WTC11 (cell line): Measurements from ENCODE around the gene CEP126. TPM values are rescaled to one million over a fixed set of nuclear protein-coding genes. Genes with fewer than 3 reads are reported as not detected.
A peak's percentile ranks its signal among the peaks of the same experiment; 100 is the strongest.

ENCODE experiments used
- CREB1 ChIP-seq: sonication (generic); formaldehyde crosslinking; IDR thresholded peaks from 2 replicates; pipeline ENCODE4 v1.8.0; 2023; ENCODE audit warnings: mild to moderate bottlenecking, missing genetic modification reagents
- E2F4 ChIP-seq: sonication (generic); formaldehyde crosslinking; IDR thresholded peaks from 2 replicates; pipeline ENCODE4 v1.8.1; 2022; ENCODE audit warnings: low read depth, mild to moderate bottlenecking, moderate library complexity, missing genetic modification reagents, borderline replicate concordance
- ETV6 ChIP-seq: sonication (generic); formaldehyde crosslinking; IDR thresholded peaks from 2 replicates; pipeline ENCODE4 v1.8.1; 2022; ENCODE audit warnings: mild to moderate bottlenecking, missing genetic modification reagents
- FOXJ3 ChIP-seq: sonication (generic); formaldehyde crosslinking; IDR thresholded peaks from 2 replicates; pipeline ENCODE4 v1.9.0; 2021; ENCODE audit warnings: missing genetic modification reagents, mild to moderate bottlenecking, borderline replicate concordance
- FOXP4 ChIP-seq: sonication (generic); formaldehyde crosslinking; IDR thresholded peaks from 2 replicates; pipeline ENCODE4 v1.8.0; 2022; ENCODE audit warnings: mild to moderate bottlenecking, missing genetic modification reagents
- GTF2I ChIP-seq: fragments of 250-450 bp; sonication (Bioruptor Pico); conservative IDR thresholded peaks from 2 replicates; pipeline ENCODE4 v1.4.0; 2021; ENCODE audit warnings: mild to moderate bottlenecking
- HMGXB4 ChIP-seq: sonication (generic); formaldehyde crosslinking; IDR thresholded peaks from 2 replicates; pipeline ENCODE4 v1.8.1; 2023; ENCODE audit warnings: mild to moderate bottlenecking, moderate library complexity, missing genetic modification reagents
- JAZF1 ChIP-seq: fragments of 250-450 bp; sonication (Bioruptor Pico); IDR thresholded peaks from 2 replicates; pipeline ENCODE4 v1.9.0; 2021; ENCODE audit warnings: moderate library complexity, mild to moderate bottlenecking, inconsistent platforms
- KAT7 ChIP-seq: sonication (generic); formaldehyde crosslinking; IDR thresholded peaks from 2 replicates; pipeline ENCODE4 v1.8.1; 2023; ENCODE audit warnings: missing genetic modification reagents, mild to moderate bottlenecking, borderline replicate concordance
- MXD4 ChIP-seq: fragments of 250-450 bp; sonication (Bioruptor Pico); IDR thresholded peaks from 2 replicates; pipeline ENCODE4 v1.8.0; 2021; ENCODE audit warnings: mild to moderate bottlenecking, moderate library complexity, borderline replicate concordance
- NR1H2 ChIP-seq: sonication (generic); formaldehyde crosslinking; IDR thresholded peaks from 2 replicates; pipeline ENCODE4 v1.9.0; 2021; ENCODE audit warnings: mild to moderate bottlenecking, moderate library complexity, missing genetic modification reagents
- TEAD1 ChIP-seq: sonication (generic); formaldehyde crosslinking; IDR thresholded peaks from 2 replicates; pipeline ENCODE4 v1.8.0; 2022; ENCODE audit warnings: mild to moderate bottlenecking, missing genetic modification reagents
- ZMAT4 ChIP-seq: fragments of 250-450 bp; sonication (Bioruptor Pico); IDR thresholded peaks from 2 replicates; pipeline ENCODE4 v1.9.0; 2021; ENCODE audit warnings: mild to moderate bottlenecking
- ZNF138 ChIP-seq: sonication (generic); formaldehyde crosslinking; conservative IDR thresholded peaks from 2 replicates; pipeline ENCODE4 v1.8.1; 2022; ENCODE audit warnings: mild to moderate bottlenecking, moderate library complexity, missing genetic modification reagents
- ZNF232 ChIP-seq: sonication (generic); formaldehyde crosslinking; IDR thresholded peaks from 2 replicates; pipeline ENCODE4 v1.8.0; 2022; ENCODE audit warnings: mild to moderate bottlenecking, missing genetic modification reagents
- ZNF263 ChIP-seq: sonication (generic); formaldehyde crosslinking; IDR thresholded peaks from 2 replicates; pipeline ENCODE4 v1.8.1; 2022; ENCODE audit warnings: low read depth, mild to moderate bottlenecking, moderate library complexity, missing genetic modification reagents
- ZNF423 ChIP-seq: fragments of 250-450 bp; sonication (Bioruptor Pico); IDR thresholded peaks from 2 replicates; pipeline ENCODE4 v2.1.2; 2022; ENCODE audit warnings: mild to moderate bottlenecking, moderate library complexity
- ZNF425 ChIP-seq: fragments of 250-450 bp; sonication (Bioruptor Pico); conservative IDR thresholded peaks from 2 replicates; pipeline ENCODE4 v1.9.0; 2021; ENCODE audit warnings: mild to moderate bottlenecking
- ZNF512 ChIP-seq: sonication (generic); formaldehyde crosslinking; IDR thresholded peaks from 2 replicates; pipeline ENCODE4 v1.8.1; 2022; ENCODE audit warnings: missing genetic modification reagents, borderline replicate concordance
- ZNF532 ChIP-seq: fragments of 250-450 bp; sonication (Bioruptor Pico); IDR thresholded peaks from 2 replicates; pipeline ENCODE4 v1.9.0; 2021; ENCODE audit warnings: mild to moderate bottlenecking, borderline replicate concordance
- ZNF671 ChIP-seq: fragments of 250-450 bp; sonication (Bioruptor Pico); IDR thresholded peaks from 2 replicates; pipeline ENCODE4 v1.8.0; 2021; ENCODE audit warnings: mild to moderate bottlenecking
- ZSCAN18 ChIP-seq: fragments of 250-450 bp; sonication (Bioruptor Pico); IDR thresholded peaks from 2 replicates; pipeline ENCODE4 v2.1.2; 2022; ENCODE audit warnings: mild to moderate bottlenecking, moderate library complexity
- total RNA-seq: library from RNA; stranded (reverse); gene quantifications from 3 replicates; pipeline ENCODE4 v1.2.3, GENCODE V29; 2021

The CEP126 gene
- total RNA-seq, 1 experiment from 2014 or later, result 2.4 TPM

- no peak for TF ChIP-seq E2F4 (CRISPR knock-in tag)
- TF ChIP-seq ZNF263 (CRISPR knock-in tag), result no peak
- TF ChIP-seq ZNF138 (CRISPR knock-in tag), result no peak
- TF ChIP-seq ZNF512 (CRISPR knock-in tag), result no peak
- no peak for TF ChIP-seq CREB1
- no peak for TF ChIP-seq FOXJ3 (CRISPR knock-in tag)
- no peak for TF ChIP-seq ZNF232 (CRISPR knock-in tag)
- no peak for TF ChIP-seq ZSCAN18
- TF ChIP-seq ZMAT4 (CRISPR knock-in tag), result no peak
- TF ChIP-seq ZNF425 (CRISPR knock-in tag), result no peak
- no peak for TF ChIP-seq ZNF423
- TF ChIP-seq FOXP4 (CRISPR knock-in tag), result peak; percentile 74
- TF ChIP-seq NR1H2 (CRISPR knock-in tag), result no peak
- TF ChIP-seq ETV6 (CRISPR knock-in tag), result peak; percentile 90; the same call in 1 of the 2 replicates
- TF ChIP-seq JAZF1 (CRISPR knock-in tag), result no peak
- TF ChIP-seq HMGXB4 (CRISPR knock-in tag), result peak; percentile 70; the same call in 1 of the 2 replicates
- TF ChIP-seq MXD4 (CRISPR knock-in tag), result no peak
- no peak for TF ChIP-seq GTF2I (CRISPR knock-in tag)
- no peak for TF ChIP-seq ZNF532 (CRISPR knock-in tag)
- TF ChIP-seq TEAD1 (CRISPR knock-in tag), result no peak
- no peak for TF ChIP-seq ZNF671
- TF ChIP-seq KAT7 (CRISPR knock-in tag), result no peak
Observed at GRCh38 chr11:101914738-101915426, at the start of gene CEP126 (continued).
